ENCODE results near the gene C5orf24. TPM values are rescaled to one million over a fixed set of nuclear protein-coding genes. Genes with fewer than 3 reads are reported as not detected.

Gene C5orf24
- total and polyA plus RNA-seq, 10 of the 15 experiments (the other 5 are each of a cell fraction or from before 2014, with no cell fraction given): 5.4 to 26.8 (median 15.6) TPM

GRCh38 chr5:134821841-134822240, 23.9 kb upstream of the C5orf24 start:
- H3K27ac ChIP-seq (ENCODE audit: control insufficient read depth, insufficient read depth): no peak overlapping the region
- H3K79me2 ChIP-seq (ENCODE audit: control insufficient read depth, insufficient read depth, low read length): no peaks in the 10 kb centered on the region
- RAD21 ChIA-PET (ENCODE audit: unreplicated experiment): no interaction called here
- H4K20me1 ChIP-seq (ENCODE audit: control insufficient read depth, insufficient read depth): no peaks in the 10 kb centered on the region
- WGBS (ENCODE audit: insufficient coverage, insufficient replicate concordance, low lambda C conversion rate, missing lambda C conversion rate): 88% methylated on average over 7 of the region's 7 CpGs
- H3K4me1 ChIP-seq (ENCODE audit: control insufficient read depth, insufficient read depth, low read length): no peaks in the 10 kb centered on the region
- DNase-seq (ENCODE audit: low read depth, low spot score): no peak
- no peaks in the 10 kb centered on the region for H3K27me3 ChIP-seq (replicated peaks in 1 of 2; ENCODE audit: control insufficient read depth in 2 of 2, insufficient read depth in 2 of 2, low read length in 1 of 2)
- no peak for FAIRE-seq
- H3K36me3 ChIP-seq (ENCODE audit: control insufficient read depth in 2 of 2, insufficient read depth in 2 of 2, low read length in 1 of 2): peaks cover 5 to 19% of the 10 kb centered on the region in 2 experiments
- POLR2A ChIA-PET: interaction anchor here (0.6 kb wide), 1 partner anchor 158 kb away, joined by 3 read pairs; no protein-coding TSS in a partner anchor
- ATAC-seq: no peak
- in situ Hi-C loops (cut with MboI) (no loop called here), intact Hi-C loops (cut with micrococcal nuclease; ENCODE audit: unreplicated experiment) (no loop called here)
- H2AFZ ChIP-seq (ENCODE audit: control insufficient read depth, low read depth, low read length): no peak overlapping the region
- H3K4me2 ChIP-seq (ENCODE audit: control insufficient read depth, insufficient read depth): no peak overlapping the region
- SMC1A ChIA-PET (ENCODE audit: uncharacterized antibody, unreplicated experiment): no interaction called here
- H3K4me3 ChIP-seq: no peak overlapping the region
- no peak overlapping the region for H3K9ac ChIP-seq (ENCODE audit: control insufficient read depth, insufficient read depth, low read length)
- CTCF ChIA-PET: no interaction called here
- BruUV-seq (replicated peaks): no TSS peak
- no peaks in the 10 kb centered on the region for H3K9me3 ChIP-seq (replicated peaks; ENCODE audit: control insufficient read depth, insufficient read depth, low read length)
- TF ChIP-seq EZH2 (IDR thresholded peaks at IDR 0.05; ENCODE audit: borderline replicate concordance, control insufficient read depth, low read depth, low read length) (no peak), GABPA (IDR thresholded peaks at IDR 0.05; ENCODE audit: low read depth) (no peak), ZBTB4 (CRISPR knock-in tag; IDR thresholded peaks at IDR 0.05) (no peak), TARDBP (IDR thresholded peaks at IDR 0.05; ENCODE audit: borderline replicate concordance) (no peak), ZBED1 (IDR thresholded peaks at IDR 0.05; ENCODE audit: borderline replicate concordance) (no peak), TAF1 (IDR thresholded peaks at IDR 0.05; ENCODE audit: borderline replicate concordance, low read depth, low read length) (no peak), SPI1 (IDR thresholded peaks at IDR 0.05; ENCODE audit: borderline replicate concordance, insufficient read depth, low read depth, low read length) (no peak), STAT3 (IDR thresholded peaks at IDR 0.05; ENCODE audit: low read depth, low read length) (no peak), E2F4 (IDR thresholded peaks at IDR 0.05; ENCODE audit: low read depth, low read length) (no peak), CBFB (IDR thresholded peaks at IDR 0.05; ENCODE audit: low read depth) (no peak)

All from GM12878 (cell line).